ENCODE data around the gene CACNA1C.

The CACNA1C gene

DNA sequence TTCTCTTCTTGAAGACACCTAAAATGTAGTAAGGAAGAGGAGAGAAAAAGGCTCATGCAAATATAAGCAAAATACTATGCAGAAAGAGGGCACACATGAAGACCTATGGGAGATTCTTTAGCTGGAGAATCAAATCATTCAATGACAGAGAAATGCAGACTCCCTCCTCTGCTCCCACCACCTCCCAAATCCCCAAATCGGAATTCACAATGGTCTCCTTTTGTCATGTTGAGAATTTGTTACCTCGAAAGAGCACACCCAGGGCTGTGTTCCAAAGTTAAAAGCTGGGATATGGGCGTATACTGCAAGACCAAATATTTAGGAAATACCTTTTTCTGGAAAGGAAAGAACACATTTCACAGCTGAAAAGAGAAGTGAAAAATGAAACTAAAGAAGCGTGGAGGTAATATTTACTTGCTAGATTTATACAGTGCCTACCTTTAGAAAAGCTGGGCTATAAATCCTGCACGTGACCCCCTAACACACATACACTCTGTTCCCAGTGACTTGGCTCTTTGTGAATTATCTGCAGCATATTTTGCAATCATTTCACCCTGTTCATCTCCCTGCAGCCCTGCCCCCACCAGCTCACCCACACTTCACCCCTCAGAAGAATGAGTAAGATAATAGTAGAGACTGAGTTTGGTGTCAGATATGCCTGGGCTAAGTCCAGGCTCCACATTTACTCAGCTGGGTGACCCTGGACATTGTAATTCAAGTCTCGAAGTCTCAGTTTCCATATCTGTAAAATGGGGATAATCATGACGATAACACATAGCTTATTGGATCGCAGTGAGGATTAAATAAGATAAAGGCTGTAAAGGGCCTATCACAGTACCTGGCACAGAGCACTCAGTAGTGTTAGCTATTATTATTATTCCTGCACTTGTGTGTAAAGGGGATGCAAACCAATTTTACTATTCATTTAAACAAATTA is 2.9 kb upstream of the CACNA1C start:
- TF ChIP-seq CTCF (IDR thresholded peaks at IDR 0.05; ENCODE audit: insufficient read depth, low read depth, low read length, missing control alignments) = no peak
- no peak overlapping the region for H3K4me3 ChIP-seq (ENCODE audit: low read length)
- no peak for DNase-seq (ENCODE audit: low read depth)

- H3K4me3 ChIP-seq (ENCODE audit: low read length) = peak overlapping the region; percentile 15
- no peak for DNase-seq (ENCODE audit: low read depth)
- no peak for TF ChIP-seq CTCF (IDR thresholded peaks at IDR 0.05; ENCODE audit: insufficient read depth, low read depth, low read length, missing control alignments)
Observed at GRCh38 chr12:2051700-2052621, 826 bp upstream of the CACNA1C start.

GRCh38 chr12:2053691-2054090 is 904 bp downstream of the CACNA1C start:
- no peak overlapping the region for H3K4me3 ChIP-seq (ENCODE audit: low read length)

DNA sequence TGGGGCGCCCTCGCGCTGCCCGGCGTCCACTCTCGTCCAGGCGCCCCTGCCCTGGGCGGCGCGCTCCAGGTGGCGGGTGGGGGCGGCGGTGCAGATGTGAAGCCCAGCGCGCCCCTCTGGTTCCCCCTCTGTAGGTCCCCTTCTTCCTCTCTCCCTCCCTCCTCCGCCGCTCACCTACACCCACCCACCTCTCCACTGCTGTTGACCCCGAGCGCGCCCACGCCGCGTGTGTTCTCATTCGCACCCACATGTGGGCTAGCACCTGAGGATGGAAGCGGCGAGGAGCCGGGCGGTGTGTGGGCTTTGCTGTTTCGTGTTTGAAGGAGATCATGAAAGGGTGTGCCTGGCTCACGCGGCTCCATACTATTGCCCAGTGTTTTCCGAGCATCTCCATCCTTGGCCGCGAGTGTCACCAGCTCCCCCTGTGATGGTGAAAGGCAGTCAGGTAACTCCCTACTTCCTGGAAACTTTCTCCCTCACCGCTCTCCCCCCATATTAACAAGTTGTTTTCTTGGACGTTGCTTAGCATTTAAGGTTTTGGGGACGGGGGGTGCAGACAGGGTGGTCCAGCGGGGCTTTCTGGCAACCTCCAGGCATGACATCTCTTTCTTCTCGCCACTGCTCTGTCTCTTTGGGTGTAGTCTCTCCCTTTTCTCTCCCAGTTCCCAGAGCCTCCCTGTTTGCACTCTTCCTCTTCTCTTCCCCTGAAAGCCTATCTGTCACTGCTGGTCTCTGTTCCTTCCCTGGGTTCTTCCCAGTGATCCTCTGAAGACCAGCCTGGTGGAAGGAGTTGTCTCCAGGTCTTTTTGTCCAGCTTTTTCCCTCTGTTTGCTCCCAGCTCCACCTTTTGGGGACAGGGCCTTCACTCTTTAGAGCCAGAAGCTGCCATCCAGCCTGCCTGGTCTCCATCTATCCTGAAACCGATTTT is 1.6 kb downstream of the CACNA1C start:
- DNase-seq (ENCODE audit: low read depth) = no peak
- no peak overlapping the region for H3K4me3 ChIP-seq (ENCODE audit: low read length)
- TF ChIP-seq CTCF (IDR thresholded peaks at IDR 0.05; ENCODE audit: insufficient read depth, low read depth, low read length, missing control alignments) = no peak

More at GRCh38 chr12:2053691-2054090, 904 bp downstream of the CACNA1C start:
- no peak for TF ChIP-seq CTCF (IDR thresholded peaks at IDR 0.05; ENCODE audit: insufficient read depth, low read depth, low read length, missing control alignments)
- DNase-seq (ENCODE audit: low read depth) = no peak

DNA sequence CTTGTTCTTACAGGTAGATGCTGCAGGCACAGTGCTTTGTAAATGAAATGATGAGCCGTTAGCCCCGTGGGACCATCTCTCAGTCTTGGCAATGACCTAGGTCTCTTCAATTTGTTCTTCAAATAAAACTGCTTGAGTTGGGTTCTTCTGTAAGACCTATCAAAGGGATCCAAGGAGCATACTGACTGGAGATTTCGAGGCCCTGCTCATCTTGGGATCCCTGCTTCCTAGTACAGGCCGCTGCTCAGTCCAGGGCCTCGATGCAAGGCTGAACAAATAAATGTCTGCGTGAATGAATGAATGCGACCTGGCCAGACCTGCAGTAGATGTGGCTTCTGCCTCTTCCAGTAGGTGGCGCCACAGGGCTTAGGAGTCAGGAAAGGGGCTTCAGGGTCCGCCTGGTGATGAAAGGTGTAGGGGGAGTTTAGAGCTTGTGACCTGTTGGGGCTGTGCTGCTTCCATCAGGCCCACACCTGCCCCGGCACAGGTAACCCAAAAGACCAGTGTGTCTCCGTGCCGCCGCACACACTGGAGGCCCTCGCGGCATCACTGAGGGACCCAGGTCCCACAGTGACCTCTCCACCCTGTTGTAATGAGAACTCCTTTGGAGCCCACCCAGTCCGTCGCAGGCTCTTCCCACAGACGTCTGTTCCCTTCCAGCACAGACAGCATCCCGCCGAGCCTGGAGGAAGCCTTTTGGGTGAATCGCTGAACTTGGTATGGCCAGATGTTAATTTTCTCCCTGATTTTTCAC is 4.4 kb downstream of the CACNA1C start:
- no peak overlapping the region for H3K4me3 ChIP-seq (ENCODE audit: low read length)
- peak; percentile 50 for TF ChIP-seq CTCF (IDR thresholded peaks at IDR 0.05; ENCODE audit: insufficient read depth, low read depth, low read length, missing control alignments)
- peak; percentile 19 for DNase-seq (ENCODE audit: low read depth)

Data from epithelial cell of esophagus (primary cell).